Activated T-cell treated with anti-CD3 and anti-CD28 coated beads, Interleukin-2, amount 50 U/mL, for 48 hours (primary cell): ENCODE data around the gene BAHCC1.

Source experiments
- DNase-seq, 2 experiments: peaks; one replicate each; pipeline ENCODE4 v3.0.0-alpha.2; 2020

The BAHCC1 gene

GRCh38 chr17:81387100-81388090 lies 7.9 kb upstream of the BAHCC1 start:
- peak; percentile 64 to 70 for DNase-seq

- DNase-seq, result no peak
Measured at GRCh38 chr17:81388091-81388611, 7.1 kb upstream of the BAHCC1 start.

- no peak for DNase-seq
Measured at GRCh38 chr17:81388612-81389367, 6.5 kb upstream of the BAHCC1 start.

- no peak for DNase-seq
Measured at GRCh38 chr17:81389585-81389984, 5.7 kb upstream of the BAHCC1 start.

- DNase-seq, result no peak
Measured at GRCh38 chr17:81390029-81390872, 5.0 kb upstream of the BAHCC1 start.

GRCh38 chr17:81390873-81391255 lies 4.4 kb upstream of the BAHCC1 start:
- DNase-seq, result no peak

- no peak for DNase-seq
Measured at GRCh38 chr17:81391293-81391935, 3.8 kb upstream of the BAHCC1 start.

GRCh38 chr17:81391936-81392908 lies 3.0 kb upstream of the BAHCC1 start:
- DNase-seq, result no peak

GRCh38 chr17:81392909-81393654 lies 2.2 kb upstream of the BAHCC1 start:
- peak in 1 of 2 experiments; percentile 42 for DNase-seq

GRCh38 chr17:81393684-81394376 lies 1.4 kb upstream of the BAHCC1 start:
- peak; percentile 89 to 91 for DNase-seq

- DNase-seq, result no peak
Measured at GRCh38 chr17:81394377-81394920, 808 bp upstream of the BAHCC1 start.

- no peak for DNase-seq
Measured at GRCh38 chr17:81395600-81396277, 482 bp downstream of the BAHCC1 start.

- no peak for DNase-seq
Measured at GRCh38 chr17:81396278-81396721, 1.0 kb downstream of the BAHCC1 start.

- DNase-seq, result peak; percentile 56 to 63
Measured at GRCh38 chr17:81396722-81397313, 1.6 kb downstream of the BAHCC1 start.

GRCh38 chr17:81397314-81398175 lies 2.3 kb downstream of the BAHCC1 start:
- DNase-seq, result peak; percentile 41 to 55

- peak in 1 of 2 experiments; percentile 32 for DNase-seq
Measured at GRCh38 chr17:81398176-81398831, 3.0 kb downstream of the BAHCC1 start.
